Smooth muscle cell (in vitro differentiated cells): ENCODE measurements around the gene CREBBP. TPM values are rescaled to one million over a fixed set of nuclear protein-coding genes. Genes with fewer than 3 reads are reported as not detected.

ENCODE experiments used
- DNase-seq: peaks from one replicate; lab custom pipeline; 2025; ENCODE audit not compliant: unreplicated experiment; lab: John Stamatoyannopoulos, UW
- H2AFZ ChIP-seq: fragments of 200-600 bp; sonication (generic); 2 replicates; pipeline ENCODE4 v1.6.0; 2016; ENCODE audit warnings: antibody characterized with exemption, low read depth, mild to moderate bottlenecking
- H3F3A ChIP-seq: fragments of 200-600 bp; sonication (generic); 2 replicates; pipeline ENCODE4 v1.6.0; 2017; ENCODE audit warnings: antibody characterized with exemption, low read depth
- H3K27ac ChIP-seq: fragments of 200-600 bp; sonication (generic); 2 replicates; pipeline ENCODE4 v1.5.1; 2016; ENCODE audit warnings: low read depth, mild to moderate bottlenecking
- H3K27me3 ChIP-seq: fragments of 200-600 bp; sonication (generic); 2 replicates; pipeline ENCODE4 v1.6.1; 2016; ENCODE audit warnings: low read depth, mild to moderate bottlenecking
- H3K36me3 ChIP-seq: fragments of 200-600 bp; sonication (generic); 2 replicates; pipeline ENCODE4 v1.5.1; 2016; ENCODE audit warnings: low read depth
- H3K4me1 ChIP-seq: fragments of 200-600 bp; sonication (generic); 2 replicates; pipeline ENCODE4 v1.5.1; 2016; ENCODE audit warnings: low read depth
- H3K4me2 ChIP-seq: fragments of 200-600 bp; sonication (generic); 2 replicates; pipeline ENCODE4 v1.6.0; 2016; ENCODE audit warnings: mild to moderate bottlenecking
- H3K4me3 ChIP-seq: fragments of 200-600 bp; sonication (generic); 2 replicates; pipeline ENCODE4 v1.5.1; 2016; ENCODE audit warnings: mild to moderate bottlenecking
- H3K79me2 ChIP-seq: fragments of 200-600 bp; sonication (generic); 2 replicates; pipeline ENCODE4 v1.6.0; 2016; ENCODE audit warnings: low read depth, mild to moderate bottlenecking
- H3K9ac ChIP-seq: fragments of 200-600 bp; sonication (generic); 2 replicates; pipeline ENCODE4 v1.6.0; 2016; ENCODE audit warnings: low read depth
- H3K9me3 ChIP-seq: fragments of 200-600 bp; sonication (generic); replicated peaks from 2 replicates; pipeline ENCODE4 v1.5.1; 2016; ENCODE audit warnings: low read depth
- H4K20me1 ChIP-seq: fragments of 200-600 bp; sonication (generic); 2 replicates; pipeline ENCODE4 v1.6.0; 2016; ENCODE audit warnings: low read depth
- whole genome bisulfite sequencing: methylation state at CpG from one replicate; pipeline ENCODE4 v1.1.7; 2016; ENCODE audit warnings: low lambda C conversion rate; 5-methylcytosine and 5-hydroxymethylcytosine counted together
- polyA plus RNA-seq: library from polyadenylated mRNA; unstranded; fragments of >200 nt; fragmentation: Nextera tagmentation; extraction: Ambion mirVana; gene quantifications from 2 replicates; pipeline ENCODE4 v1.2.1, GENCODE V29; 2016
- total RNA-seq: library from RNA; depleted of rRNA; stranded (reverse); fragments of >200 nt; gene quantifications from 2 replicates; pipeline ENCODE4 v1.2.3, GENCODE V29; 2014
- TF ChIP-seq, protein P1 (sequence below): fragments of 200-600 bp; sonication (generic); IDR thresholded peaks from 2 replicates; pipeline ENCODE4 v1.5.1; 2017; ENCODE audit warnings: borderline replicate concordance, mild to moderate bottlenecking, antibody characterized with exemption; ENCODE audit not compliant: insufficient read depth, poor library complexity, severe bottlenecking

The CREBBP gene
- total and polyA plus RNA-seq, 2 experiments from 2014 or later: 14.3 to 19.6 TPM

DNA sequence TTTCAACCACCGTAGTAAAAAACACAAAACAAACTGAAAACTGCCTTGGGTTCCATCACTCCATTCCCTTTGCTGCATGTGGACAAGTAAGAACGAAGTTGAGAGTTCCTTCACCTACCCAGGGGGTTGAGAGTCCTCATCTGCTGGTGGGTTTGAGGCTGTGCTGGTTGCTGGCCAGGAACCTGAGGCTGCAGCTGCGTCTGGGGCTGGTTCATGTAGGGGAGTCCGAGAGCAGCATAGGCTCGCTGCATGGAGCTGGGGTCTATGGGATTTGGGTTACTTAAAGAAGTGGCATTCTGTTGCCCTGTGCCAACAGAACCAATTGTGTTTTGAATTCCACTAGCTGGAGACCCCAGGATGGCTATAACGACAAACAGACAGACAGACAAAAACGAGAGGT, 97.9 kb downstream of the CREBBP start:
- Histone ChIP-seq H3K4me2 (no peak overlapping the region), H3K9me3 (no peaks in the 10 kb centered on the region), H3F3A (no peaks in the 10 kb centered on the region), H3K27me3 (no peaks in the 10 kb centered on the region), H3K9ac (no peak overlapping the region), H3K36me3 (peaks cover 23% of the 10 kb centered on the region), H3K4me3 (no peak overlapping the region), H2AFZ (no peak overlapping the region), H4K20me1 (peaks cover 65% of the 10 kb centered on the region), H3K79me2 (peaks cover 38% of the 10 kb centered on the region), H3K27ac (no peak overlapping the region), H3K4me1 (no peaks in the 10 kb centered on the region)
- TF ChIP-seq, protein P1, sequence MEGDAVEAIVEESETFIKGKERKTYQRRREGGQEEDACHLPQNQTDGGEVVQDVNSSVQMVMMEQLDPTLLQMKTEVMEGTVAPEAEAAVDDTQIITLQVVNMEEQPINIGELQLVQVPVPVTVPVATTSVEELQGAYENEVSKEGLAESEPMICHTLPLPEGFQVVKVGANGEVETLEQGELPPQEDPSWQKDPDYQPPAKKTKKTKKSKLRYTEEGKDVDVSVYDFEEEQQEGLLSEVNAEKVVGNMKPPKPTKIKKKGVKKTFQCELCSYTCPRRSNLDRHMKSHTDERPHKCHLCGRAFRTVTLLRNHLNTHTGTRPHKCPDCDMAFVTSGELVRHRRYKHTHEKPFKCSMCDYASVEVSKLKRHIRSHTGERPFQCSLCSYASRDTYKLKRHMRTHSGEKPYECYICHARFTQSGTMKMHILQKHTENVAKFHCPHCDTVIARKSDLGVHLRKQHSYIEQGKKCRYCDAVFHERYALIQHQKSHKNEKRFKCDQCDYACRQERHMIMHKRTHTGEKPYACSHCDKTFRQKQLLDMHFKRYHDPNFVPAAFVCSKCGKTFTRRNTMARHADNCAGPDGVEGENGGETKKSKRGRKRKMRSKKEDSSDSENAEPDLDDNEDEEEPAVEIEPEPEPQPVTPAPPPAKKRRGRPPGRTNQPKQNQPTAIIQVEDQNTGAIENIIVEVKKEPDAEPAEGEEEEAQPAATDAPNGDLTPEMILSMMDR: no peak
- no peak for DNase-seq
- 89% methylated on average over 7 of the region's 7 CpGs for WGBS

DNA sequence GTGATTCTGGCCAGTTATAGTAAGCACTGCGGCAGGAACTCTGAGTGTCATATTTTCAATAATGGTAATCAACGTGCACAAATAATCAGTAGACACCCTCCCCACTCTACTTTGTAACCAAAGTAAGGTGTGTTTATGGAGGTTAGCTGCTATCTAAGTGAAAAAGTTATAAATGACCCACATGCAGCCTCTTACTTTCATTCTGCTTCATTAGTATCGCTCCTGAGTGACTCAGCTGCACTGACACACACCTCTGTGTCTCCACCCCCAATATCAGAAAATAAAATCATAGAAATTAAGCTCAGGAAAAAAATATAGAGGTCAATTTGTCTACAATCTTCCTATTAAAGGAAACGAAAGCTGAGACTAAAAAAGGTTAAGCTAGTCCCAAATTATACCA, 99.1 kb downstream of the CREBBP start:
- peaks cover 54% of the 10 kb centered on the region for H4K20me1 ChIP-seq
- H3K36me3 ChIP-seq: peaks cover 25% of the 10 kb centered on the region
- H3K79me2 ChIP-seq: peaks cover 27% of the 10 kb centered on the region
- no peak for DNase-seq
- H3K9ac ChIP-seq: no peak overlapping the region
- no peak overlapping the region for H3K4me2 ChIP-seq
- H2AFZ ChIP-seq: no peak overlapping the region
- no peaks in the 10 kb centered on the region for H3K9me3 ChIP-seq
- WGBS: 93% methylated on average over 4 of the region's 4 CpGs
- no peak overlapping the region for H3K4me3 ChIP-seq
- no peaks in the 10 kb centered on the region for H3K4me1 ChIP-seq
- no peak overlapping the region for H3K27ac ChIP-seq
- TF ChIP-seq, protein P1: no peak
- H3K27me3 ChIP-seq: no peaks in the 10 kb centered on the region
- no peaks in the 10 kb centered on the region for H3F3A ChIP-seq

GRCh38 chr16:3780570-3780969, 99.9 kb downstream of the CREBBP start:
- H3K27me3 ChIP-seq: no peaks in the 10 kb centered on the region
- no peak overlapping the region for H3K27ac ChIP-seq
- H2AFZ ChIP-seq: no peak overlapping the region
- H4K20me1 ChIP-seq: peaks cover 45% of the 10 kb centered on the region
- no peaks in the 10 kb centered on the region for H3F3A ChIP-seq
- H3K4me3 ChIP-seq: no peak overlapping the region
- H3K9ac ChIP-seq: no peak overlapping the region
- H3K4me2 ChIP-seq: no peak overlapping the region
- TF ChIP-seq, protein P1: no peak
- DNase-seq: no peak
- peaks cover 25% of the 10 kb centered on the region for H3K36me3 ChIP-seq
- H3K4me1 ChIP-seq: no peaks in the 10 kb centered on the region
- no peaks in the 10 kb centered on the region for H3K9me3 ChIP-seq
- peaks cover 20% of the 10 kb centered on the region for H3K79me2 ChIP-seq
- WGBS: 87% methylated on average over 6 of the region's 6 CpGs

- 97% methylated on average over 4 of the region's 4 CpGs for WGBS
- Histone ChIP-seq H3K4me2 (no peak overlapping the region), H3K27ac (no peak overlapping the region), H3K79me2 (no peaks in the 10 kb centered on the region), H3K27me3 (no peaks in the 10 kb centered on the region), H3K9me3 (no peaks in the 10 kb centered on the region), H3K4me1 (no peaks in the 10 kb centered on the region), H3K4me3 (no peak overlapping the region), H3K36me3 (peaks cover 29% of the 10 kb centered on the region), H3K9ac (no peak overlapping the region), H2AFZ (no peak overlapping the region), H4K20me1 (peaks cover 24% of the 10 kb centered on the region), H3F3A (no peaks in the 10 kb centered on the region)
- TF ChIP-seq, protein P1: no peak
- no peak for DNase-seq
Observed at GRCh38 chr16:3776316-3776715, 104.2 kb downstream of the CREBBP start.
